H4 (cell line): ENCODE results near the gene RPS6KB1. TPM values are rescaled to one million over a fixed set of nuclear protein-coding genes. Genes with fewer than 3 reads are reported as not detected.
A peak's percentile ranks its signal among the peaks of the same experiment; 100 is the strongest.
"Not testable (repeated sequence)": the region's sequence is repeated elsewhere in the genome, so short reads cannot be mapped to it uniquely, and the experiment has no call there.

Experiments
- DNase-seq: peaks from one replicate; pipeline ENCODE4 v3.0.0-alpha.2; 2015; ENCODE audit warnings: low spot score
- total RNA-seq: library from RNA; depleted of rRNA; stranded (reverse); fragments of >200 nt; shearing (Covaris generic); gene quantifications from 2 replicates; pipeline ENCODE4 v1.2.3, GENCODE V29; 2014; rRNA removed

The RPS6KB1 gene
- total RNA-seq, 1 experiment from 2014 or later, result 27.1 TPM

- no peak for DNase-seq
Observed at GRCh38 chr17:59941131-59941530, 48.2 kb downstream of the RPS6KB1 start.

DNA sequence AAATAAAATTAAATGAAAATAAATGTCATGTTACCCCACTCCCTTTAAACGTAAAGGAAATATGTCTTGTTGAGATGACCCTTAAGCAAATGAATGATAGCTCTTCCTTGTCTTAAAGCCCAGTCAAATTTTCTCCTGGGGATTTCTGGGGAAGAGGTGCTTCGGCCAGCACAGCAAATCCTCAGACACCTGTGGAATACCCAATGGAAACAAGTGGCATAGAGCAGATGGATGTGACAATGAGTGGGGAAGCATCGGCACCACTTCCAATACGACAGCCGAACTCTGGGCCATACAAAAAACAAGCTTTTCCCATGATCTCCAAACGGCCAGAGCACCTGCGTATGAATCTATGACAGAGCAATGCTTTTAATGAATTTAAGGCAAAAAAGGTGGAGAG, 53.5 kb downstream of the RPS6KB1 start:
- not testable (repeated sequence) for DNase-seq

DNA sequence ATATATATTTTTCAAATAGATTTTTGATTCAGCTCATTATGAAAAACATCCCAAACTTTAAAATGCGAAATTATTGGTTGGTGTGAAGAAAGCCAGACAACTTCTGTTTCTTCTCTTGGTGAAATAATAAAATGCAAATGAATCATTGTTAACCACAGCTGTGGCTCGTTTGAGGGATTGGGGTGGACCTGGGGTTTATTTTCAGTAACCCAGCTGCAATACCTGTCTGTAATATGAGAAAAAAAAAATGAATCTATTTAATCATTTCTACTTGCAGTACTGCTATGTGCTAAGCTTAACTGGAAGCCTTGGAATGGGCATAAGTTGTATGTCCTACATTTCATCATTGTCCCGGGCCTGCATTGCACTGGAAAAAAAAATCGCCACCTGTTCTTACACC, 54.4 kb downstream of the RPS6KB1 start:
- not testable (repeated sequence) for DNase-seq

- no peak for DNase-seq
Observed at GRCh38 chr17:59950049-59950448, 57.1 kb downstream of the RPS6KB1 start.

GRCh38 chr17:59954856-59955255, 61.9 kb downstream of the RPS6KB1 start:
- DNase-seq, result no peak

- DNase-seq, result not testable (repeated sequence)
Observed at GRCh38 chr17:59959574-59959973, 66.7 kb downstream of the RPS6KB1 start.

DNA sequence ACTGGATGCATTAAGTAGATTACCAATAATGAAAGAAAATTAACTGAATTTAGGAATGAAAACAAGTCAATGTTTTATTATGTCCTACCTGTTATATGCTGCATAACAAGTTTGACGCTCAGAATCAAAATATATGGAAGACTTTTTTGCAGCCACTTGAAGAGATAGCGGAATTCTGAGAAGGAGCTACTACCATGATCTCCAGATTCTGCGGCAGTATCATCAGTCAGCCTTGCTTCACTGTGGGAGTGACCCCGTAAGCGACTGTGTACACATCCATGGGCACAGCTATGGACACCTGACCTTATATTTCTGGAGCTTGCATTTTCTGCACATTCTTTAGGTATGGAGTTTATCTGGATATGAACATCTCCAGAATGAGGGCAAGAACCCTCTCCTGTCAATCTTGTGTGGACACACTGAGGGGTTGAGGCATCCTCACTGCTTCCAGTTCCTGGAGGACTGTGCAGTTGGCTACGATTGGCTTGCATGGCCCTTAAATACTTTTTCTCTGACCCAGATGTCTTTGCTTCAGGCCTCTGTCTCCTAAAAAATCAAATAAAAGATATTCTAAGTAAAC, 69.9 kb downstream of the RPS6KB1 start:
- DNase-seq, result no peak

GRCh38 chr17:59963738-59964481, 71.0 kb downstream of the RPS6KB1 start:
- DNase-seq, result peak; percentile 41

GRCh38 chr17:59964482-59965328, 71.8 kb downstream of the RPS6KB1 start, which contains the start of gene RNFT1:
TSS of gene RNFT1 (minus strand) at chr17:59964740. CDS start at chr17:59964663, 77 bp downstream.
- peak; percentile 63 for DNase-seq

DNA sequence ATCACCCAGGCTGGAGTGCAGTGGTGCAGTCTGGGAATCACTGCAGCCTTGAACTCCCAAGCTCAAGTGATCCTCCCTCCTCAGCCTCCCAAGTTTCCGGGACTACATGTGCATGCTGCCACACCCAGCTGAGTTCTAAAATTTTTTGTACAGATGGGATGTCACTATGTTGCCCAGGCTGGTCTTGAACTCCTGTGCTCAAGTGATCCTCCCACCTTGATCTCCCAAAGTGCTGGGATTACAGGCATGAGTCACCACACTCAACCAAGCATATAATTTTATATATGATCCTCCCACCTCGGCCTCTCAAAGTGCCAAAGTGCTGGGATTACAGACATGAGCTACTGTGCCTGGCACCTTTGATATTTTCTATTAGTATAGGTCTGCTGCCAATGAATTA, 78.8 kb downstream of the RPS6KB1 start:
- not testable (repeated sequence) for DNase-seq

DNA sequence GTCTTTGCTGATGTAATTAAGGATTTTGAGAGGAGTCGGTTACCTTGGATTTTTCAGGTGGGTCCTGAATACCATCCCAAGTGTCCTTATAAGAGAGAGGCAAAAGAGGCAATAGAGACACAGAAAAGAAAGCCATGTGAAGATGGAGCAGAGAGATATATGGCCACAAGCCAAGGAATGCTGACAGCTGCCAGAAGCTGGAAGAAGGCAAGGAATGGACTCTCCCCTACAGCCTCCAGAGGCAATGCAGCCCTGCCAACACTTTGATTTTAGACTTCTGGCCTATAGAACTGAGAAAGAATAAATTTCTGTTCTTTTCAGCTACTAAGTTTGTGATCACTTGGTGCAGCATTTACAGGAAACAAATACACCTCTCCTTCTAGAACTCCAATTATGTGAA, 79.9 kb downstream of the RPS6KB1 start:
- no peak for DNase-seq

GRCh38 chr17:59973483-59973882, 80.6 kb downstream of the RPS6KB1 start:
- not testable (repeated sequence) for DNase-seq

DNA sequence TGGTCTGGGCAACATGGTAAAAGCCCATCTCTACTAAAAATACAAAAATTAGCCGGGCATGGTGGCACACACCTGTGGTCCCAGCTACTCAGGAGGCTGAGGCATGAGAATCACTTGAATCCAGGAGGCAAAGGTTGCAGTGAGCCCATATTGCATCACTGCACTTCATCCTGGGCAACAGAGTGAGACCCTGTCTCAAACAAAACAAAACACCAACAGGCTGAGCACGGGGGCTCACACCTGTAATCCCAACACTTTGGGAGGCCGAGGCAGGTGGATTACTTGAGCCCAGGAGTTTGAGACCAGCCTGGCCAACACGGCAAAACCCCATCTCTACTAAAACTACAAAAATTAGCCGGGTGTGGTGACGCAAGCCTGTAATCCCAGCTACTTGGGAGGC, 82.2 kb downstream of the RPS6KB1 start:
- DNase-seq, result not testable (repeated sequence)

DNA sequence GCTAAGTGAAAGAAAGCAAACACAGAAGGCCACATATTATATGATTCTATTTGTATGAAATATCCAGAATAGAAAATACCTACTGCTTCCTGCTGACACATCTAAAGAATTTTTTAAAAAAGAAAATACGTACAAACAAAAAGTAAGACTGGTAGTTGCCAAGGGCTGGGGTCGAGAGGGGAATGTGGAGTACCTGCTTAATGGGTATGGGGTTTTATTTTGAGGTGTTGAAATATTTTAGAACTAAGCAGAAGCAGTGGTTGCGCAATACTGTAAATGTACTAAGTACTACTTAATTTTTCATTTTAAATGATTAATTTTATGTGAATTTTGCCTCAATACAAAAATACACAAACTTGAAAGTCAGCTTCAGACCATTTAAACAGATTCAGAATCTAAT, 103.7 kb downstream of the RPS6KB1 start:
- DNase-seq, result not testable (repeated sequence)

Other genes starting within 250 kb of the RPS6KB1 start
- 39.9 and 52.3 TPM in 2 replicates for gene PTRH2, start 185.7 kb upstream of the RPS6KB1 start, total RNA-seq
- gene VMP1, start 185.5 kb upstream of the RPS6KB1 start, total RNA-seq, result 224 and 239 TPM in 2 replicates
- 6.7 and 11.9 TPM in 2 replicates for gene TUBD1, start 178 bp upstream of the RPS6KB1 start, total RNA-seq
- gene RNFT1, start 71.6 kb downstream of the RPS6KB1 start, total RNA-seq, result 20.9 and 21.5 TPM in 2 replicates
- gene HEATR6, start 185.8 kb downstream of the RPS6KB1 start, total RNA-seq, result 30.5 and 56.5 TPM in 2 replicates